Right lobe of liver (tissue), 6 donors: ENCODE data around the gene CACNA1E. TPM values are rescaled to one million over a fixed set of nuclear protein-coding genes. Genes with fewer than 3 reads are reported as not detected.
A peak's percentile ranks its signal among the peaks of the same experiment; 100 is the strongest.

ENCODE experiments used
- ATAC-seq, 4 donors: fragments of 200-7000 bp; cut with Tn5 transposase; one replicate each; pipeline ENCODE4 v1.9.1; 2020; ENCODE audit warnings: mild to moderate bottlenecking in 4 of 4, moderate library complexity in 4 of 4
- DNase-seq, 3 donors: peaks; one replicate each; pipeline ENCODE4 v3.0.0-alpha.2; 2020
- H3K27ac ChIP-seq, 3 donors: fragments of 200-600 bp; one replicate each; pipeline ENCODE4 v1.8.0; 2022
- H3K27me3 ChIP-seq, 2 donors: fragments of 200-600 bp; one replicate each; pipeline ENCODE4 v1.8.0; 2022
- H3K36me3 ChIP-seq, 4 donors: fragments of 200-600 bp; sonication (generic) in 1 of 4; one replicate each; pipeline versions ENCODE4 v1.5.1 to v1.8.0; 2017 to 2022; ENCODE audit warnings: control low read depth in 1 of 4
- H3K4me1 ChIP-seq, 4 donors: fragments of 200-600 bp; sonication (generic) in 1 of 4; one replicate each; pipeline versions ENCODE4 v1.5.1 to v1.8.0; 2017 to 2022; ENCODE audit warnings: control low read depth in 1 of 4
- H3K4me3 ChIP-seq, 3 donors: fragments of 200-600 bp; one replicate each; pipeline ENCODE4 v1.8.0; 2022
- H3K9me3 ChIP-seq, 4 donors: fragments of 200-600 bp; sonication (generic) in 1 of 4; one replicate each; pipeline versions ENCODE4 v1.5.1 to v1.8.0; 2017 to 2022; ENCODE audit warnings: control low read depth in 1 of 4
- POLR2A ChIP-seq: fragments of 450-650 bp; IDR thresholded peaks from one replicate; pipeline ENCODE4 v1.6.1; 2017; ENCODE audit warnings: antibody characterized with exemption, mild to moderate bottlenecking
- WGBS: methylation state at CpG from one replicate; pipeline ENCODE4 v1.1.6; 2018; ENCODE audit warnings: low coverage, low lambda C conversion rate; ENCODE audit not compliant: insufficient coverage; ENCODE audit errors: missing lambda C conversion rate; 5-methylcytosine and 5-hydroxymethylcytosine counted together
- intact Hi-C, 2 donors: fragments of 100-400 bp; cut with DNase I; formaldehyde crosslinking; loops; one replicate each; pipeline versions ENCODE4 v1.11.2 to v1.14.1; 2022
- total RNA-seq, 6 experiments: library from RNA; depleted of rRNA in 2 of 6; stranded (reverse); fragments of >200 nt in 2 of 6; fragmentation: NEBNext Ultra II Directional in 3 of 6; extraction: Animal tissue kit (Norgen Biotek cat#: 25700) in 3 of 6; gene quantifications; one replicate each; pipeline versions ENCODE4 v1.1.0 to v1.2.4, GENCODE V29; 2016 to 2023
- TF ChIP-seq, protein P1 (sequence below), 4 donors: fragments of 200-600 bp in 3 of 4; fragments of 450-650 bp in 1 of 4; IDR thresholded peaks; one replicate each; pipeline versions ENCODE4 v1.5.1 to v1.8.0; 2016 to 2022; ENCODE audit warnings: antibody characterized with exemption in 4 of 4, mild to moderate bottlenecking in 2 of 4
- donor health status: DM: no; HTN: yes; CAD: no.
- donor health status: DM: no; HTN: no; CAD: no.
- donor health status: DM: no; HTN: no; CAD: no.
- donor health status: DM: no; HTN: yes; CAD: no.
- donor health status: DM: no; HTN: yes; CAD: no.

CACNA1E gene
- total RNA-seq, 6 experiments from 2014 or later, result 0.05 to 0.09 (median 0.06) TPM; not detected in 2

- ATAC-seq (no peak), DNase-seq (no peak)
- no peaks in the 10 kb centered on the region for H3K36me3 ChIP-seq
- H3K27ac ChIP-seq, result no peak overlapping the region
- TF ChIP-seq, protein P1, sequence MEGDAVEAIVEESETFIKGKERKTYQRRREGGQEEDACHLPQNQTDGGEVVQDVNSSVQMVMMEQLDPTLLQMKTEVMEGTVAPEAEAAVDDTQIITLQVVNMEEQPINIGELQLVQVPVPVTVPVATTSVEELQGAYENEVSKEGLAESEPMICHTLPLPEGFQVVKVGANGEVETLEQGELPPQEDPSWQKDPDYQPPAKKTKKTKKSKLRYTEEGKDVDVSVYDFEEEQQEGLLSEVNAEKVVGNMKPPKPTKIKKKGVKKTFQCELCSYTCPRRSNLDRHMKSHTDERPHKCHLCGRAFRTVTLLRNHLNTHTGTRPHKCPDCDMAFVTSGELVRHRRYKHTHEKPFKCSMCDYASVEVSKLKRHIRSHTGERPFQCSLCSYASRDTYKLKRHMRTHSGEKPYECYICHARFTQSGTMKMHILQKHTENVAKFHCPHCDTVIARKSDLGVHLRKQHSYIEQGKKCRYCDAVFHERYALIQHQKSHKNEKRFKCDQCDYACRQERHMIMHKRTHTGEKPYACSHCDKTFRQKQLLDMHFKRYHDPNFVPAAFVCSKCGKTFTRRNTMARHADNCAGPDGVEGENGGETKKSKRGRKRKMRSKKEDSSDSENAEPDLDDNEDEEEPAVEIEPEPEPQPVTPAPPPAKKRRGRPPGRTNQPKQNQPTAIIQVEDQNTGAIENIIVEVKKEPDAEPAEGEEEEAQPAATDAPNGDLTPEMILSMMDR (IDR thresholded peaks at IDR 0.05), result no peak
- TF ChIP-seq POLR2A, result no peak
- no peak overlapping the region for H3K4me3 ChIP-seq
- no peaks in the 10 kb centered on the region for H3K9me3 ChIP-seq
- H3K4me1 ChIP-seq, result peaks cover 0 to 8% (median 0%) of the 10 kb centered on the region in 4 donors
- intact Hi-C loops, result no loop called here
- whole genome bisulfite sequencing, result 71% methylated on average over 4 of the region's 4 CpGs
- no peaks in the 10 kb centered on the region for H3K27me3 ChIP-seq
Observed at GRCh38 chr1:181451661-181452230, 31.6 kb upstream of the CACNA1E start.

DNA sequence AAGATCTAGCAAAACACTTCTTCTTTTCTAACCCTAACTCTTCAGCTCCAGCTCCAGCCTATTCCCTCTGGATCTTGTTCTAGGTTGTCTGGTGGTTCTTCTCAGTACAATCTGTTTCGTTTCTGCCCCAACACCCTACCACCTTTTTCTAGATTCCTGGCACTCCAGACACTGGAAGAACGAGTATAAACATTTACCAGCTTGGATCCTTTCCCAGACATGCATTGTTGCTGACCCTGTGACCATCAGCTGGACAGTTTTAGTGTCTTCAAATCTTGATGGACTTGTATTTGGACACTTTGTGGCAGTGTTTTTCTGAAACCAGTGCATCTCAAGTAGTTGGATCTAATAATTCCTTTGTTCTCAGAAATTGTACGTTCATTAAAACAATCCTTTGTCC is 30.6 kb upstream of the CACNA1E start:
- intact Hi-C loops, result no loop called here
- no peak overlapping the region for H3K4me3 ChIP-seq
- H3K4me1 ChIP-seq, result peaks cover 0 to 8% (median 0%) of the 10 kb centered on the region in 4 donors
- H3K36me3 ChIP-seq, result no peaks in the 10 kb centered on the region
- H3K27ac ChIP-seq, result no peak overlapping the region
- no peaks in the 10 kb centered on the region for H3K27me3 ChIP-seq
- DNase-seq (peak in 1 of 3 donors; percentile 53), ATAC-seq (peak; percentile 91 to 98 (median 95))
- 28% methylated on average over 3 of the region's 3 CpGs for WGBS
- no peaks in the 10 kb centered on the region for H3K9me3 ChIP-seq
- no peak for TF ChIP-seq POLR2A
- TF ChIP-seq, protein P1 (IDR thresholded peaks at IDR 0.05), result no peak

- peaks cover 0 to 8% (median 0%) of the 10 kb centered on the region in 4 donors for H3K4me1 ChIP-seq
- H3K27ac ChIP-seq, result no peak overlapping the region
- H3K36me3 ChIP-seq, result no peaks in the 10 kb centered on the region
- DNase-seq (no peak), ATAC-seq (no peak)
- WGBS, result 95% methylated on average over 3 of the region's 3 CpGs
- no peaks in the 10 kb centered on the region for H3K9me3 ChIP-seq
- no peak overlapping the region for H3K4me3 ChIP-seq
- intact Hi-C loops, result no loop called here
- TF ChIP-seq, protein P1 (IDR thresholded peaks at IDR 0.05), result no peak
- no peak for TF ChIP-seq POLR2A
- no peaks in the 10 kb centered on the region for H3K27me3 ChIP-seq
Observed at GRCh38 chr1:181453541-181454201, 29.6 kb upstream of the CACNA1E start.

- H3K4me3 ChIP-seq, result no peak overlapping the region
- no peak overlapping the region for H3K27ac ChIP-seq
- H3K27me3 ChIP-seq, result no peaks in the 10 kb centered on the region
- intact Hi-C loops, result no loop called here
- TF ChIP-seq POLR2A, result no peak
- TF ChIP-seq, protein P1 (IDR thresholded peaks at IDR 0.05), result no peak
- DNase-seq, result no peak
- H3K36me3 ChIP-seq, result no peaks in the 10 kb centered on the region
- 32% methylated on average over 2 of the region's 3 CpGs for WGBS
- ATAC-seq, result no peak
- peaks cover 0 to 8% (median 0%) of the 10 kb centered on the region in 4 donors for H3K4me1 ChIP-seq
- H3K9me3 ChIP-seq, result no peaks in the 10 kb centered on the region
Observed at GRCh38 chr1:181456551-181456950, 26.8 kb upstream of the CACNA1E start.
